Colonic mucosa (tissue), 4 donors: Measurements from ENCODE around the gene SOWAHA. TPM values are rescaled to one million over a fixed set of nuclear protein-coding genes. Genes with fewer than 3 reads are reported as not detected.

Source experiments
- DNase-seq: peaks from one replicate; pipeline ENCODE4 v3.0.0-alpha.2; 2020
- H3K27ac ChIP-seq: fragments of 200-600 bp; one replicate; pipeline ENCODE4 v1.8.0; 2021
- H3K27me3 ChIP-seq: fragments of 200-600 bp; one replicate; pipeline ENCODE4 v1.8.0; 2021
- H3K36me3 ChIP-seq: fragments of 200-600 bp; one replicate; pipeline ENCODE4 v1.8.0; 2021
- H3K4me1 ChIP-seq: fragments of 200-600 bp; one replicate; pipeline ENCODE4 v1.8.0; 2021; ENCODE audit warnings: mild to moderate bottlenecking
- H3K4me3 ChIP-seq: fragments of 200-600 bp; one replicate; pipeline ENCODE4 v1.8.0; 2021
- H3K9ac ChIP-seq, 2 donors: one replicate each; pipeline ENCODE4 v1.7.0; 2013; ENCODE audit warnings: control low read depth in 2 of 2, low read depth in 2 of 2, low read length in 2 of 2
- H3K9me3 ChIP-seq: fragments of 200-600 bp; one replicate; pipeline ENCODE4 v1.8.0; 2021
- intact Hi-C: fragments of 100-400 bp; cut with DNase I; formaldehyde crosslinking; loops from one replicate; pipeline ENCODE4 v1.14.1; 2022
- total RNA-seq, 2 donors: library from RNA; stranded (reverse); fragmentation: NEBNext Ultra II Directional in 1 of 2; extraction: Animal tissue kit (Norgen Biotek cat#: 25700) in 1 of 2; gene quantifications; one replicate each; pipeline ENCODE4 v1.2.1, GENCODE V29; 2021
- TF ChIP-seq, protein P1 (sequence below): fragments of 200-600 bp; IDR thresholded peaks from one replicate; pipeline ENCODE4 v1.8.0; 2022; ENCODE audit warnings: antibody characterized with exemption, mild to moderate bottlenecking
- donor health status: healthy.
- donor health status: DM: no; HTN: no; CAD: no.
- donor health status: DM: no; HTN: no; CAD: no.

The SOWAHA gene
- total RNA-seq, 2 donors from 2014 or later = 12.4 to 30.7 TPM

- TF ChIP-seq, protein P1, sequence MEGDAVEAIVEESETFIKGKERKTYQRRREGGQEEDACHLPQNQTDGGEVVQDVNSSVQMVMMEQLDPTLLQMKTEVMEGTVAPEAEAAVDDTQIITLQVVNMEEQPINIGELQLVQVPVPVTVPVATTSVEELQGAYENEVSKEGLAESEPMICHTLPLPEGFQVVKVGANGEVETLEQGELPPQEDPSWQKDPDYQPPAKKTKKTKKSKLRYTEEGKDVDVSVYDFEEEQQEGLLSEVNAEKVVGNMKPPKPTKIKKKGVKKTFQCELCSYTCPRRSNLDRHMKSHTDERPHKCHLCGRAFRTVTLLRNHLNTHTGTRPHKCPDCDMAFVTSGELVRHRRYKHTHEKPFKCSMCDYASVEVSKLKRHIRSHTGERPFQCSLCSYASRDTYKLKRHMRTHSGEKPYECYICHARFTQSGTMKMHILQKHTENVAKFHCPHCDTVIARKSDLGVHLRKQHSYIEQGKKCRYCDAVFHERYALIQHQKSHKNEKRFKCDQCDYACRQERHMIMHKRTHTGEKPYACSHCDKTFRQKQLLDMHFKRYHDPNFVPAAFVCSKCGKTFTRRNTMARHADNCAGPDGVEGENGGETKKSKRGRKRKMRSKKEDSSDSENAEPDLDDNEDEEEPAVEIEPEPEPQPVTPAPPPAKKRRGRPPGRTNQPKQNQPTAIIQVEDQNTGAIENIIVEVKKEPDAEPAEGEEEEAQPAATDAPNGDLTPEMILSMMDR = no peak
- Histone ChIP-seq H3K4me1 (no peaks in the 10 kb centered on the region), H3K36me3 (no peaks in the 10 kb centered on the region), H3K4me3 (no peak overlapping the region), H3K27ac (no peak overlapping the region), H3K27me3 (no peaks in the 10 kb centered on the region), H3K9ac (no peak overlapping the region), H3K9me3 (no peaks in the 10 kb centered on the region)
- DNase-seq = no peak
- intact Hi-C loops = no loop called here
Measured at GRCh38 chr5:132766806-132767055, 46.4 kb upstream of the SOWAHA start.

DNA sequence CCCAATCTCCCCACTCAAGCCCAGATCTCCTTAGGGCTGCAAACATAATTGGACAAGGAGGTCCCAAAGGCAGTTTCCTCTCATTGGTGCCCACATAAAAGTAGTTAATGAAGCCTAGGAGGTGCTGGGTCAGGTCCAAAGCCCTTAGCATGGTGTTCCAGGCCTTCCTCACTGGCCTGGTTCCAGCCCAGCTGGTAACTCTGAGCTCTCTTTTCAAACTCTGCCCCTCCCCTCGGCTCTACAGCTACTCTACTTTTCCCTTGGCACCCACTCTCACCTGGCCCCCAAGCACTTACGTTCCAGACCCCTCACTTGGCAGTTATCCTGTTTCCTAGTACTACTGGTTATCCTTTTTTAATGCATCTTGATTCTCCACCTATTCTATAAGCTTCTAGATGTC lies 46.0 kb upstream of the SOWAHA start:
- Histone ChIP-seq H3K36me3 (no peaks in the 10 kb centered on the region), H3K4me3 (no peak overlapping the region), H3K9ac (no peak overlapping the region), H3K27ac (no peak overlapping the region), H3K9me3 (no peaks in the 10 kb centered on the region), H3K27me3 (no peaks in the 10 kb centered on the region), H3K4me1 (no peaks in the 10 kb centered on the region)
- TF ChIP-seq, protein P1 = no peak
- no peak for DNase-seq
- intact Hi-C loops = no loop called here

DNA sequence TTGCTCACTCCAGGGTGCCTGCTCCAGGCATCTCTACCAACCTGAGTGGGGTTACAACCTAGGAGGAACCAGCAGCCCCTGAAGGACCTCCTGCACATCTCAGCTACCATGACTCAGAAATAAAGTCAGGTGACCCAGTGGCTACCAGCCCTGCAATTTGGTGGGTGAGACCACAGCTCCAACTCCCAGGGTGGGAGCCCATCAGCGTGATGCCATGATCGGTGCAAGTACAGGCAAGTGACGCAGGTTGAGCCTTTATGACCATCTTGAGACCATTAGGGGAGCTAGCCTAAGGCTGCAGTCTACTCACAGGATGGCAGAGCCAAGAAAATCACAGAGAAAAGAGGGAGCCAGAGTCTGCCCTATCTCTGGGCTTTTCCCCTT lies 44.6 kb upstream of the SOWAHA start:
- Histone ChIP-seq H3K9ac (no peak overlapping the region), H3K27me3 (no peaks in the 10 kb centered on the region), H3K4me3 (no peak overlapping the region), H3K27ac (no peak overlapping the region), H3K4me1 (no peaks in the 10 kb centered on the region), H3K9me3 (no peaks in the 10 kb centered on the region), H3K36me3 (no peaks in the 10 kb centered on the region)
- TF ChIP-seq, protein P1 = no peak
- no peak for DNase-seq
- intact Hi-C loops = no loop called here

GRCh38 chr5:132770476-132771159 lies 42.5 kb upstream of the SOWAHA start:
- no peak for DNase-seq
- H3K4me1 ChIP-seq = peaks cover 7% of the 10 kb centered on the region

GRCh38 chr5:132771503-132771998 lies 41.6 kb upstream of the SOWAHA start:
- H3K27ac ChIP-seq = no peak overlapping the region
- intact Hi-C loops = no loop called here
- no peaks in the 10 kb centered on the region for H3K9me3 ChIP-seq
- H3K9ac ChIP-seq = no peak overlapping the region
- H3K27me3 ChIP-seq = no peaks in the 10 kb centered on the region
- no peak overlapping the region for H3K4me3 ChIP-seq
- TF ChIP-seq, protein P1 = no peak
- H3K4me1 ChIP-seq = peaks cover 8% of the 10 kb centered on the region
- no peak for DNase-seq
- no peaks in the 10 kb centered on the region for H3K36me3 ChIP-seq

More at GRCh38 chr5:132770476-132771159, 42.5 kb upstream of the SOWAHA start:
- Histone ChIP-seq H3K27me3 (no peaks in the 10 kb centered on the region), H3K36me3 (no peaks in the 10 kb centered on the region), H3K27ac (no peak overlapping the region), H3K4me3 (no peak overlapping the region), H3K9me3 (no peaks in the 10 kb centered on the region), H3K9ac (no peak overlapping the region)
- TF ChIP-seq, protein P1 = no peak
- intact Hi-C loops = no loop called here
